GM19351 (cell line): ENCODE data around the gene WNT8B.

ENCODE experiments used
- ATAC-seq: cut with Tn5 transposase; IDR thresholded peaks from one replicate; pipeline ENCODE4 v1.9.1; 2021; ENCODE audit warnings: mild to moderate bottlenecking, moderate library complexity; ENCODE audit not compliant: unreplicated experiment

The WNT8B gene

DNA sequence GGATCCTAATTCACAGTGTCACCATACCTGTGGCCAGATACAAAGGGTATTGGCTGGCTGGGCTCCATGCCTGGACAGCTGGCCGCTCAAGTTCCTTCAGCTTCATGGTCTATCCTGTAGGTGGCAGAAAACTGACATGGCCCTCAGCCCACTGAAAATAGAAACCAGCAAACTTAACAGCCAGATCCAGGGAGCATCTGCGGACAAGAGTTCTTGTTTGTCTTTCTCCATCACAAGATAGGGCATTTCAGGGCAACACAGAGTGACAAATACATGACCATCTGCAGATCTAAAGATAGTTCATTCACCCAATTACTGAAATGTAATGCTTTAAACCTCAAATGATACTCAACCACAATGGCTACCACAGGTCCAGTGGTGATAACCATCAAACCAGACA is 54.0 kb downstream of the WNT8B start:
- ATAC-seq, result no peak

GRCh38 chr10:100518761-100519241 is 56.0 kb downstream of the WNT8B start:
- ATAC-seq, result no peak

DNA sequence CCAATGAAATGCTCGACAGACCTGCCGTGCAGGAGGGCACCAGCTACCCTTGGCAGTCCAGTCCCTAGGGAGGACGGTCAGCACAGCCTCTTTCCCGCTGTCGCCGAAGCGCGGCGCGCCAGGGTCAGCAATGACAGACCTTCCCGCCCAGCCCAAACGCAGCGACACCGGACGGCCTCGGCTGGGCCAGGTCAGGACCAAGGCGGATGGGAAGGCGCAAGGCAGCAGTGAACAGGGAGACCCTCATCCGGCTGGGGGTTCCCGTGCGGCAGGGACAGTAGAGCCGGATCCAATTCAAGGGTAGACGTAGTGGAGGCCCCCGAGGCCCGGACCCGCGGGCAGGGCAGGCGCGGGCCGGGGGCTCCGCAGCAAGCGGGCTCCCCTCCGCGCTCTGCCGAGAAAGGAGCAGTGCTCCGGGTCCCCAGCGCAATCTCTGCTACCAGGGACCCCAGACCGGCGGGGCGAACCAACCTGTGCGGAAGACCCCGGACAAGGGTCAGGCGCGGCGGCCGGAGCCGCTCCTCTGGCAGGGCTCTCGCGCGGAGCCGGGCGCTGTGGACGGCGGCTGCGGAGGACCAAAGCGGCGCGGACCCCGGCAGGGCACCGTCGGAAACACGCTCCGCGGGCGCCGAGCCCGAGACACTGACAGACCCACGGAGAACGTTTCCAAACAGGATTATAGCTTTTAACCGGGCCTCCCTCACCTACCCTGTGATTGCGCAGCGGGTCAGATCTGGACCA is 56.7 kb downstream of the WNT8B start, which contains the start of gene SEC31B:
Gene SEC31B, minus strand, starts transcription at position 551 of the 741 bp plus-strand sequence. CDS start 2,909 bp downstream, outside the sequence.
- ATAC-seq, result no peak

GRCh38 chr10:100520811-100521210 is 58.0 kb downstream of the WNT8B start:
- no peak for ATAC-seq

- no peak for ATAC-seq
These were observed 59.4 kb downstream of the WNT8B start for GRCh38 chr10:100522107-100522801.

GRCh38 chr10:100522945-100523344 is 60.1 kb downstream of the WNT8B start:
- no peak for ATAC-seq

DNA sequence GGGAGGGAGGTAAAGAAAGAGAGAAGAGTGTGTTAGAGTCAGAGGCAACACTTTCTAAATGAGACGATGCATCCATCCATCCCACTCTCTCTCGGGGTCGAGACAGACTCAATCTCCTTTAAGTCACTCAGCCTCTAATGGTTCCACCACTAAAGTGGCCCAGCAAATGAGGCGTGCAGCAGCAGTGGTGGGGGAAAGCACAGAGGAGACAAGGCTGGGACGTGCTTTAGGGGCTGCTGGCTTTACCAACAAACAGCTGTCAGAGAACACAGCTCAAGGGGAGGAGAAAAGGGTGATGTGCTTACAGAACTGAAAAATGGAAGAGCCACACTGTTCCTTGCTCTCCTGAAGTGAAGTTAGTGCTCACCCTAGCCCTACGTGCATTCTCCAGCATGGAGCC is 61.4 kb downstream of the WNT8B start:
- ATAC-seq, result no peak

DNA sequence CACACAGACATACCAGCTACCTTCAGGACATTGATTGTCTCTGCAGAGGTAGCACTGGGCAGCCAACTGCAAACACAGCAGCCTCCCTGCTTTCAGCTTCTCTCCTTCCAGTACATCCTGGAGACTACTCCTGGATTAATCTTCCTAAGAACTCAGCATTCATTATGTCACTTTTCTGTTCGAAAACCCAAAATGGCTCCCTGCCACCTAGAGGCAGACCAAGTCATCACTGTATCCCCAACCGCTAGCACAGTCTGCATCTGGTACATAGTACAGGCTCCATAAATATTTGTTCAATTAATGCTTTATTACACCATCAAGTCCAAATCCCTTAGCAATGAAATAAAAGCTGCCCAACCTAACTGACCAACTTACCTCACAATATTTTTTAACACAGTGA is 61.8 kb downstream of the WNT8B start:
- ATAC-seq, result no peak

GRCh38 chr10:100528123-100528886 is 65.5 kb downstream of the WNT8B start:
- ATAC-seq, result no peak

DNA sequence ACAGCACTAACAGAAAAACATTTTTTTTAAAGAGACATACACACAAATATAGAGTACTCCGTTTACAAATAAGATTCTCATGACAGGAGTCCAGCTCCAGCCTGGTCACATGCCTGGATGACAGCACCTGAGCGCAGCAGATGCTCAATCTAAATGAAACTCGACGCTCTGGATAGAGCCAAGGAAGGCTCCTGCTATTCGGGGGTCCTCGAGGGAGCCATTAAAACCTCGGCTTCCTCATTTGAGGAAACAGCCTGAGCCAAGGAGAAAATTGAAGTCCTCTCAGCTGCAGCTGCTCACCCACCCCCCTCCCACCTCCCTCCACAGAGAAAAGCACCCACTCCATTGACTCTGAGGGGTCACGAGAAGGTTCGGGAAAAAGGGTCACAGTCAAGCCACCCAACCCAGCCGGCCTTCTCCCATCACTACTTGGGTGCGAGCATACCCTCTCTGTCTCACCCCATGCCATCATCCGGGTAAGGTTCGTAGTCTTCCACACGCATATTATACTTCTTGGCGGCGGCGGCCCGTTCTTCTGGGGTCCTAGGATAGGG is 66.2 kb downstream of the WNT8B start:
- peak; percentile 13 for ATAC-seq

DNA sequence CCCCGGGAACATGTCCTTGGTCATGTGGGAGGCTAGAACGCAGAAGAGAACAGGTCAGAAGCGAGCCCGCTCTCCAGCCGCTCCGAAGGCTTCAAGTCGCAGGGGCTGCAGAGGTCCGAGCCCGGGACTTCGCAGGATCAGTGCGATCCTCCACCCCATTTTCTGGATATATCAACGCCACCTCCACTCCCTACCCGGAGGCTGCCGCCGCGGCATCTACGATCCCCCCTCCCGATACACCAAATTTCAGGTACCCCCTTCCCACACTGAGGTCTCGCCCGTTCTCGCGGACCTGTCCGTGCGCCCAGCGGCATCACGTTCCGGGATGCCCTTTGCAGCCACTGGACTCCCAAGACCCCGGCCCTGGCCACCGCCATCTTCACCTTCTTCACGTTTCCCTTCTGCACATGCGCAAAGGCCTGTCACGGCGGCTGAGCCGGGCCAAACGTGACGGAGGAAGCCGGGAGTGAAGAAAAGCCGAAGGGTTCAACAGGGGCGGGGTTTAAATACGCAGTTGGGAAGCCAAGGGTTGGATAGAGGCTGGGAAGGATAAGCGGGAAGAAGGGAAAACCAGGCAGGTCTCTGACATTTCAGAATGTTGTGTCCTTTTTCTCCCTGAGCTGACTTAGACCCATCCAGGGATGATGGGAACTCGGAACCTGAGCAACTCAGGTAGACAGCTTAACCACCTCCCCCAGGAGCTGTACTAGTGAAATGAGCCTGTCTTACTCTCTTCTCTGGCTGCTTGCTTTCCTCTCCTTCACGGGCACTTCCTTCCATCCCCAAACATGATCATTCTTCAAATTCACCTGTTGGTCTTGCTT is 66.9 kb downstream of the WNT8B start, which contains the start of gene NDUFB8:
Gene NDUFB8, minus strand, starts transcription at position 397 of the 824 bp plus-strand sequence. Its CDS starts 20 bp downstream, at position 377.
- ATAC-seq, result peak; percentile 52

DNA sequence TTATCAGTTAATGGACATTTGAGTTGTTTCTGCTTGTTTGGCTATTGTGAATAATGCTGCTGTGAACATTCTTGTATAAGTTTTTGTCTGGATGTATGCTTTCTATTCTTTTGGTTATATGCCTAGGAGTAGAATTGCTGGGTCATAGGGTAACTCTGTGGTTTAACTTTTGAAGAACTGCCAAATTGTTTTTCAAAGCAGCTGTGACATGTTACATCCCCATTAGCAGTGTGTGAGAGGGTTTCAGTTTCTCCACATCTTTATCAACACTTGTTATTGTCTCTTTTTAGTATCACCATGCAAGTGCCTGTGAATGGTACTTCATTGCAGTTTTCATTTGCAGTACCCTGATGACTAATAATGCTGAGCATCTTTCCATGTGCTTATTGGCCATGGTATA is 69.0 kb downstream of the WNT8B start:
- ATAC-seq, result no peak
